ENCODE results near the gene TMBIM4. TPM values are rescaled to one million over a fixed set of nuclear protein-coding genes. Genes with fewer than 3 reads are reported as not detected.

TMBIM4 gene
- total RNA-seq, 1 experiment from 2014 or later = 51.1 TPM

GRCh38 chr12:66119870-66120241, 49.9 kb downstream of the TMBIM4 start:
- no TSS peak for BruUV-seq (replicated peaks)
- Histone ChIP-seq H3K9ac (ENCODE audit: low read length) (no peak overlapping the region), H2AFZ (ENCODE audit: low read depth, low read length, poor library complexity, severe bottlenecking) (no peak overlapping the region), H3K79me2 (ENCODE audit: insufficient read depth, low read length) (peaks cover 8% of the 10 kb centered on the region; the same call in 1 of the 2 replicates), H3K27me3 (ENCODE audit: insufficient read depth, low read length) (no peaks in the 10 kb centered on the region), H3K9me2 (ENCODE audit: insufficient read depth) (no peaks in the 10 kb centered on the region), H3K9me3 (ENCODE audit: control insufficient read depth in 1 of 2, insufficient read depth in 1 of 2, low read depth in 1 of 2, low read length in 2 of 2) (no peaks in the 10 kb centered on the region), H4K20me1 (ENCODE audit: insufficient read depth) (0 out of 2 replicates have a peak, but pooled peaks cover 4% of the 10 kb centered on the region), H3K4me1 (ENCODE audit: control insufficient read depth in 1 of 2, insufficient read depth in 2 of 2, low read length in 2 of 2) (no peaks in the 10 kb centered on the region), H3K4me2 (ENCODE audit: low read length) (no peak overlapping the region), H3K36me3 (ENCODE audit: control insufficient read depth in 1 of 2, insufficient read depth in 2 of 2, low read length in 2 of 2) (peaks cover 21 to 28% of the 10 kb centered on the region in 2 experiments), H3K27ac (ENCODE audit: low read depth, low read length) (no peak overlapping the region), H3K4me3 (replicated peaks in 1 of 2; ENCODE audit: low read depth in 1 of 2, low read length in 2 of 2) (no peak overlapping the region)
- ATAC-seq (no peak), DNase-seq (ENCODE audit: low read depth, low spot score) (no peak)
- ChIA-PET RAD21 (ENCODE audit: low non-redundant PET in 1 of 2, low total read pairs in 2 of 2, uncharacterized antibody in 2 of 2, unreplicated experiment in 2 of 2) (no interaction called here), CTCF (interaction anchor here (1.1 kb wide), 3 partner anchors 34 to 820 kb away, joined by 3 to 5 read pairs (median 4); no protein-coding TSS in a partner anchor), POLR2A (interaction anchor here (3.5 kb wide), 1 partner anchor 11 kb away, joined by 13 read pairs; the partner anchor contains the start of gene LLPH)
- TF ChIP-seq EZH2phosphoT487 (IDR thresholded peaks at IDR 0.05; ENCODE audit: borderline replicate concordance) = no peak
- TF ChIP-seq POLR2AphosphoS5 (IDR thresholded peaks at IDR 0.05; ENCODE audit: low read depth, low read length) = no peak
- no peak for TF ChIP-seq YY1 (IDR thresholded peaks at IDR 0.05; ENCODE audit: extremely low read depth, insufficient replicate concordance, low read depth, low read length)
- no peak for TF ChIP-seq FOSL1 (IDR thresholded peaks at IDR 0.05; ENCODE audit: low read depth)
- TF ChIP-seq POLR2A (IDR thresholded peaks at IDR 0.05; ENCODE audit: borderline replicate concordance, extremely low read depth, insufficient read depth, insufficient read length) = no peak
- no peak for TF ChIP-seq TCF7L2 (IDR thresholded peaks at IDR 0.05; ENCODE audit: borderline replicate concordance, extremely low read depth, insufficient read depth, insufficient read length)
- no peak for TF ChIP-seq EZH2 (IDR thresholded peaks at IDR 0.05)
- no peak for TF ChIP-seq RAD21 (IDR thresholded peaks at IDR 0.05; ENCODE audit: low read depth)
- TF ChIP-seq EGR1 (IDR thresholded peaks at IDR 0.05; ENCODE audit: low read depth) = no peak
- no peak for TF ChIP-seq CTCF (IDR thresholded peaks at IDR 0.05 in 2 of 3, conservative IDR thresholded peaks at IDR 0.05 in 1 of 3; ENCODE audit: borderline replicate concordance in 1 of 3, insufficient read depth in 1 of 3, low read depth in 2 of 3, low read length in 2 of 3)
- no peak for TF ChIP-seq CBX3 (IDR thresholded peaks at IDR 0.05; ENCODE audit: low read depth)
- no peak for TF ChIP-seq SIN3A (IDR thresholded peaks at IDR 0.05; ENCODE audit: low read depth)
- no peak for TF ChIP-seq MAX (IDR thresholded peaks at IDR 0.05)
- TF ChIP-seq CEBPB (IDR thresholded peaks at IDR 0.05; ENCODE audit: low read depth) = no peak
- no peak for TF ChIP-seq SP1 (IDR thresholded peaks at IDR 0.05; ENCODE audit: low read depth)
- no peak; the same call in 1 of the 2 replicates for TF ChIP-seq ATF3 (IDR thresholded peaks at IDR 0.05)
- no peak for TF ChIP-seq ZNF274 (IDR thresholded peaks at IDR 0.05; ENCODE audit: low read depth, low read length)
- no peak for TF ChIP-seq JUND (IDR thresholded peaks at IDR 0.05)
- no peak for TF ChIP-seq ELF1 (IDR thresholded peaks at IDR 0.05; ENCODE audit: borderline replicate concordance, low read depth)
- intact Hi-C loops (cut with micrococcal nuclease) = no loop called here
